ENCODE data around the gene NGEF.

DNA sequence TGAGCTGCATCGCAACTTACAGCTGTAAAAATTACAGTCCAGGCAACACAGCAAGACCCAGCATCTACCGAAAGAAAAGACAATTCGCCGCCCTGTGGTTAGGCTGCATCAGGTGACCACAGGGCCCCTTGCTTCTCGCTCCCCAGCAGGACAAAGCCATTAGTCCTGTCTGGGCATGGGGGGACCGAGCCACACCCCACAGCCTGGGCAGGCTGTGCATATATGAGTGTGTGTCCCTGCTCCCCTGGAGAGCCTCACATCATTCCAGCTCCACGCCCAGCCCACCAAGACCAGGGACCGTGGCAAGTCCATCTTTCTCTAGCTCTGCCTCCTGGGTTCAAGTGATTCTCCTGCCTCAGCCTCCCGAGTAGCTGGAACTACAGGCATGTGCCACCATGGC lies 109.1 kb downstream of the NGEF start:
- TF ChIP-seq EP300 (IDR thresholded peaks at IDR 0.05) (no peak), POLR2A (IDR thresholded peaks at IDR 0.05) (no peak)
- TF ChIP-seq, protein P1, sequence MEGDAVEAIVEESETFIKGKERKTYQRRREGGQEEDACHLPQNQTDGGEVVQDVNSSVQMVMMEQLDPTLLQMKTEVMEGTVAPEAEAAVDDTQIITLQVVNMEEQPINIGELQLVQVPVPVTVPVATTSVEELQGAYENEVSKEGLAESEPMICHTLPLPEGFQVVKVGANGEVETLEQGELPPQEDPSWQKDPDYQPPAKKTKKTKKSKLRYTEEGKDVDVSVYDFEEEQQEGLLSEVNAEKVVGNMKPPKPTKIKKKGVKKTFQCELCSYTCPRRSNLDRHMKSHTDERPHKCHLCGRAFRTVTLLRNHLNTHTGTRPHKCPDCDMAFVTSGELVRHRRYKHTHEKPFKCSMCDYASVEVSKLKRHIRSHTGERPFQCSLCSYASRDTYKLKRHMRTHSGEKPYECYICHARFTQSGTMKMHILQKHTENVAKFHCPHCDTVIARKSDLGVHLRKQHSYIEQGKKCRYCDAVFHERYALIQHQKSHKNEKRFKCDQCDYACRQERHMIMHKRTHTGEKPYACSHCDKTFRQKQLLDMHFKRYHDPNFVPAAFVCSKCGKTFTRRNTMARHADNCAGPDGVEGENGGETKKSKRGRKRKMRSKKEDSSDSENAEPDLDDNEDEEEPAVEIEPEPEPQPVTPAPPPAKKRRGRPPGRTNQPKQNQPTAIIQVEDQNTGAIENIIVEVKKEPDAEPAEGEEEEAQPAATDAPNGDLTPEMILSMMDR (IDR thresholded peaks at IDR 0.05) = no peak
